ENCODE data around the gene TRUB1.

- TF ChIP-seq EZH2 (IDR thresholded peaks at IDR 0.05; ENCODE audit: borderline replicate concordance, low read depth, low read length, severe bottlenecking): no peak
- no peak for TF ChIP-seq CTCF (IDR thresholded peaks at IDR 0.05; ENCODE audit: borderline replicate concordance, extremely low read depth, low read length, poor library complexity, severe bottlenecking)
Observed at GRCh38 chr10:114996542-114996941, 58.5 kb downstream of the TRUB1 start.

Data from DND-41 (cell line).